ENCODE data around the gene GPC5.
"Not testable (repeated sequence)": the region's sequence is repeated elsewhere in the genome, so short reads cannot be mapped to it uniquely, and the experiment has no call there.

Gene GPC5

DNA sequence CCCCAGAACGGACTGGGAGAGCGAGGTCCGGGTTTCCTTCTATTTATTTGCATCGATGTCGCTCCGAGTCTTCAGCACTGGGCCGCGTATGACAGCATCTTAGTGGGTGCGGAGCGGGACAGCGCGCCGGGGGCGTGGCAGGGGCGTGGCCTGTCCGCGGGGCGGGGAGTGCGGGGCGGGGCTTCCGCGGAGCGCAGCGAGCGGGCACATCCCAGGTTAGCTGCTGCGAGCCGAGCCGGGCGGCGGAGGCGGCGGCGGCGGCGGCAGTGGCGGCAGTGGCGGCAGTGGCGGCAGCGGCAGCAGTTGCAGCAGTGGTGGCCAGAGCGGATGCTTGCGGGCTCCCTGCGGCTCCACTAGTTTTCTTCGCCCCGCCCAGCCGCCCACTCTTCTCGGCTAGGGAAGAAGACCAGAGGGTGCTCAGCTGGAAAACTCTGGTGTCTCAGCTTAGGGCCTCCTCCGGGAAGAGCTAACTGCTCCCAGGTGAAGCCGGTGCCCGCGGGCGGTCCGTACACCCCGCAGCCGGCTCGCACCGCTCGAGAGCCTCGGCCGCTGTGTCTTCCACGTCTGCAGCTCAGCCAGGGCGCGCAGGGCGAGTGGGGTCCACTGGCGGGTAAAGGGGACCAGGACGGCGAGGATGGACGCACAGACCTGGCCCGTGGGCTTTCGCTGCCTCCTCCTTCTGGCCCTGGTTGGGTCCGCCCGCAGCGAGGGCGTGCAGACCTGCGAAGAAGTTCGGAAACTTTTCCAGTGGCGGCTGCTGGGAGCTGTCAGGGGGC is at the start of gene GPC5:
TSS of gene GPC5 (plus strand) at position 209 of the 776 bp plus-strand sequence.
- DNase-seq = peak; percentile 81 to 87

DNA sequence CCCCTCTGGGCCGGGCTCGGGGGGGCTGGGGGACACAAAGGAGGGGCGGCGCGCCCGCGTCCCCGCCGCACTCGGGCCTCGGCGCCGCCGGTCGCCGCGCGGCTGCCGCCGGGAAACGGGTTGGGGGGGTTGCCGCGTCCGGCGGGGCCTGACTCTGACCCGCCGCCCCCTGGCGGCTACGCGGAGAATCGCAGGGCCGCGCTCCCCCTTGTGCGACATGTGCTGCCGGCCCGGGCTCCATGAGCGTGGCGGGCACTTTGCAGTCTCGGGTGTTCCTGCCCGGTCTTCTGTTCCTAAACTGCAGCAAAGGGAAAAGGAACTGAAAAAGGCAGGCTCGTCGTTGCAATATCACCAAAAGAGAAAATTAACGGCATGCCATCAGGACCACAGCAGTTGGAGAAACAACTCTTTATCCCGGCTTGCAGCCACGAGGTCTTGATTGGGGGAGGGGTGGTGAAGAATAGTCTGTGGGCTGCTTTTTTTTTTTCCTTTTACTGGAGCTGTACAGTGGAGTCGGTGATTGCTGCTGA is 49.5 kb upstream of the GPC5 start:
- DNase-seq = peak; percentile 93 to 97

DNA sequence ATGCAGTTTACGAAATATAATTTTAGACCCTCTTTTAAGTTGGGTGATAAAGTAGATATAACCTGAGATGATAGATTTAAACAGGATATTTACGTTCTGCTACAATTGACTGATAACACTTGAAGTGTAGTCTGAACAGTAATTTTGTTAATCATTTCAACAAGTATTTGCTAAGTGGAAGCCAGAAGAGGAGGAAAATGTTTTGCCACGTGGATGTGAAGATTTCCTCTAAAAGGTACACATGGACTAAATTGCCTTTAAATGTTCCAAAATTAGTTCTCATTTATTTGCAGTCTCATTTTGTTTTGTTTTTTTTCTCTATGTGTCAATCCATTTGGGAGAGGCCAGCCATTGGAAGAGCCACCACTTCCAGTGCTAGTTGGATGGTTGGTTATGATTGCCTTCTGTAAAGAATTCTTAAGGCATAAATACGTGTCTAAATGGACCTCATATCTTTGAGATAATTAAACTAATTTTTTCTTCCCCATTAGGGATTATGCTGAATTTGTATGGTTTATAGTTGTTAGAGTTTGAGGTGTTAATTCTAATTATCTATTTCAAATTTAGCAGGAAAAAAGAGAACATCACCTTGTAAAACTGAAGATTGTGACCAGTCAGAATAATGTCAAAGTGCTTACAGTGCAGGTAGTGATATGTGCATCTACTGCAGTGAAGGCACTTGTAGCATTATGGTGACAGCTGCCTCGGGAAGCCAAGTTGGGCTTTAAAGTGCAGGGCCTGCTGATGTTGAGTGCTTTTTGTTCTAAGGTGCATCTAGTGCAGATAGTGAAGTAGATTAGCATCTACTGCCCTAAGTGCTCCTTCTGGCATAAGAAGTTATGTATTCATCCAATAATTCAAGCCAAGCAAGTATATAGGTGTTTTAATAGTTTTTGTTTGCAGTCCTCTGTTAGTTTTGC is 48.2 kb upstream of the GPC5 start:
- no peak for DNase-seq

DNA sequence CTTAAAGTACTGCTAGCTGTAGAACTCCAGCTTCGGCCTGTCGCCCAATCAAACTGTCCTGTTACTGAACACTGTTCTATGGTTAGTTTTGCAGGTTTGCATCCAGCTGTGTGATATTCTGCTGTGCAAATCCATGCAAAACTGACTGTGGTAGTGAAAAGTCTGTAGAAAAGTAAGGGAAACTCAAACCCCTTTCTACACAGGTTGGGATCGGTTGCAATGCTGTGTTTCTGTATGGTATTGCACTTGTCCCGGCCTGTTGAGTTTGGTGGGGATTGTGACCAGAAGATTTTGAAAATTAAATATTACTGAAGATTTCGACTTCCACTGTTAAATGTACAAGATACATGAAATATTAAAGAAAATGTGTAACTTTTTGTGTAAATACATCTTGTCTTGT is 47.3 kb upstream of the GPC5 start:
- DNase-seq = no peak

DNA sequence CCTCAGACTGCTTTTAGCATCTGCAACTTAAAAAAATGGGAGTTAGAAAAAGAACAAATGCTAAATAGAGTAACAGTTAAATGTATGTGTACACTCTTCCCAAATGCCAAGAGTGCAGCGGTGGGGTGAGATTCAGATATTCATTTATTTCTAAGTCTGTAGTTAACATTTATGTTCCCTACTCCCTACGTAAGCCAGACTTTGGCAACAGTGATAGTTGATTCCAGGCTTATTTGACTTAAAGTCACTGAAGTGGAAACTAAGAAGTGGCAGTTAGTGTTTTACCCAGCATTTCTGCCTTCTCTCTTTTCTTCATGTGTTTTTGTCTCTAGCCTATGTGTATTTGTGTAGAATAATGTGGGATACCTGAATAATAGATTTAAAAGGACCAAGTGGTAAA is 46.4 kb upstream of the GPC5 start:
- DNase-seq = no peak

DNA sequence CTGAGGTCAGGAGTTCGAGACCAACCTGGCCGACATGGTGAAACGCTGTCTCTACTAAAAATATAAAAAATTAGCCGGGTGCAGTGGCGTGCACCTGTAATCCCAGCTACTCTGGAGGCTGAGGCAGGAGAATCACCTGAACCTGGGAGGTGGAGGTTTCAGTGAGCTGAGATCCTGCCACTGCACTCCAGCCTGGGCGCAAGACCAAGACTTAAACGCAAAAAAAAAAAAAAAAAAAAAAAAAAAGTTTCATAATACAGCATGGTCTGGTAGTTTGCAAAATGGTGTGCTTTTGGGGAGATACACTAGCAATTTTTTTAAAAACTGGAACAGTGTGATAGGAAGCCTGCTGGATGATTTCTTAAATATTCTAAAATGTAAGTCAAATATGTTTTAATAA is 45.5 kb upstream of the GPC5 start:
- DNase-seq = not testable (repeated sequence)

DNA sequence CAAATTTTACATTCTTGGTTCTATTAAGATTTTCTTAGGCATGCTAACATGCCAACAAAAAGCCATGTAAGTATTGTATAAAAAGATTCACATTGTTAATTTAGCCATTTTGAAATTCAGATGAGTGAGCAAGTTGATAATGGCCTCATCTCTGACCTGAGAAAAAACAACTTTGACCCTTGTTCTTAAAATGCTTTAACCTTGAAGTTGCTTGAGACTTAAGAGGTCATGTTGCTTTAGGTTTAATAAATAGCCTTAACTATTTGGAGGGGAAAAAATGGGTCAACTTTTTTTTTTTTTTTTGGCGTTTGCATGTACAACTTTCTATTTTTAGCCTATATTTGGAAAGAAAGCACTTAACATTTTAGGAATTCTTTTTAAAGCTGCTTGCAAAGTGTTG is 44.9 kb upstream of the GPC5 start:
- no peak for DNase-seq

DNA sequence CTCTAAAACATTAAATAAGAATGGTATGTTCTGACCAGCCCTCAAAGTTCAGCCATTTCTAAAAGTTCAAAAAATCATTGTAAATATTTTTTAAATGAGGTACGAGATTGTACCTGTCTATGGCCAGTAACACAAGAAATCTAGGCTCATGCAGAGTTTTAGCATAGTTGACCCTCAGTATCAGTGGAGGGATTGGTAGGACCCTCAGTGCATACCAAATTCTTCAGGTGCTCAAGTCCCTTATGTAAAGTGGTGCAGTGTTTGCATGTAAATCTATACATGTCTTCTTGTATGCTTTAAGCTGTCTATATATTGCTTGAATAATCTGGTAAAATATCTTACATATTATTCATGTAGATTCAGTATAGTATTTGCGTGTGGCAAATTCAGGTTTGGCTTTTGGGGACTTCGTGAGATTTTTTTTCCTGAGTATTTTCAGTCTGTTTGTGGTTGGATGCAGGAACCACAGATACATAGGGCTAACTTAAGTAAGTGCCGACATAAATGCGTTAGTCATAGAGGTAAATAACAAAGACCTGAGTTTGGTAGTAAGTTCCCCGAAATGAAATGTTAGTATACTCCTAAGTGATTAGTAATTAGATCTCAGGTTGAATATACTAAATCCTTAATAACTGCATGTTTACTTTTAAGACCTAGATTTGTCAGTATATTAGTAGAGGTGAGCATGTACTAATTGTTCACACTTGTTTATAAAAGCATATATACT is 43.2 kb upstream of the GPC5 start:
- DNase-seq = no peak

DNA sequence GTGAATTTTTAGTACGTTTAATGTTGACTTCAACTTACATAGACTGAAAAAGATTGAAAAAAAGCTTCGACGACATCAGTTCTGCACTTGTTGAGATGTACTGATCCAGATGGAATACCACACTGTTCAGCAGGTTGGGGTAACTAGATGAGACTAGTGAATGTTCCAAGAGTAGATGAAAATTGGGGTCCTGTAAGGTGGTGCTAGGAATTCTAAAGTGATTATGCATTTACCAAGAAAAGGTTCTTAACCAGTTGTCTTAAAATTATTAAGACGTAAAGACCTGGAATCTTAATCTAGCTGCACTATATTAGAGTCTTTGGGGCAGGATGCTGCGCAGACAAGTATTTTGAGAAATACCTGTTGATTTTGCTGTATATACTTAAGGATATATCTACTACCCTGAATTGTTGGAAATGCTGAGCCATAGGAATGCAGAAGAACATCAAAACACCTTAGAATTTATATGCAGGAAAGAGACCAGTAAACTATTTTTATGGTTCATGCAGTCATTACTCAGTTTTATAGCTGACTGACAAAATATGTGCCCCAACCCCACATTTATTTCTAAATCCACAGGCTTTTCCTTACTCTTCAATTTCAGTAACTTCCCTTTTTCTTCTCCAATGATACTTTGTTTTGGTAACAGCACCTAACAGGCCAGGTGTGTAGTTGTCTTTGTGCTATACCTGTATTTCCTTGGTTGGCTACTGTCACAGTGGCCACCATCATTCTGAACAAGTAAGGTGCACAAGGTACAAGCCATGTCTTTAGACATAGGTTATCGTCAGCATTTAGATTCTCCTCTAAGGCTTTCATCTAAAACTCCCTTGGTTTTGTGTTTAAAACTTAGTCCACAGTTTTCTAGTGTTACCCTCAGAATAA is 42.4 kb upstream of the GPC5 start:
- DNase-seq = no peak

DNA sequence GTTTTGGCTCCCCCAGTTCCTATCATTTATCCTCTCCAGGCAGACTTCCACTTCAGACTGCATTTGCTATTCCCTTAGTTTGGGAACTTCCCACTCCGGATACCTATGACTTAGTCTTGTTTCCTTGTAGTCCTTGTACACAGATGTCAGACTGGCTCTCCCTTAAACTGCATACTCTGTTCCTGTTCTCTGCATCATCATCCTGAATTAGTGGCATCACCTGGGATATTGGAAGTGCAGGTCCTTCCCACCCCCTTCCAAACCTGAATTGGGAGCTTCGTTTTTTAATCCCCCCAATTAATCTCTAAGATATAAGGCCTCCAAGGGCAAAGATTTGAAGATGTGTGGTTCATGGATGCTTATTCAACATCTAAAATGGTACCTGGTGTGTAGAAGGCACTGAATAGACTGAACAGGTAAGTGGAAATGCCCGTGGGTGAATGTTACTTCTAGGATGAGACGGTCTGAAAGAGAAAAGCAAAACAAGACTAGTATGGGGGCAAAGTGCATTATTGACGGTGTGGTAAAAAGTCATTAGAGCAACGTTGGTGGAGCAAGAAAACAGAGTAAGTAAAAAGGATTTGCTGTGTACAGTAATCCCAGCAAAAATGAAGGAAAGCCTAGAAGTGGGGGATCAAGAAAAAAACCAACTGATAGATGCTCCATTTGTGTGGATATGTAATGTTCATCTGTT is 41.4 kb upstream of the GPC5 start:
- no peak for DNase-seq

DNA sequence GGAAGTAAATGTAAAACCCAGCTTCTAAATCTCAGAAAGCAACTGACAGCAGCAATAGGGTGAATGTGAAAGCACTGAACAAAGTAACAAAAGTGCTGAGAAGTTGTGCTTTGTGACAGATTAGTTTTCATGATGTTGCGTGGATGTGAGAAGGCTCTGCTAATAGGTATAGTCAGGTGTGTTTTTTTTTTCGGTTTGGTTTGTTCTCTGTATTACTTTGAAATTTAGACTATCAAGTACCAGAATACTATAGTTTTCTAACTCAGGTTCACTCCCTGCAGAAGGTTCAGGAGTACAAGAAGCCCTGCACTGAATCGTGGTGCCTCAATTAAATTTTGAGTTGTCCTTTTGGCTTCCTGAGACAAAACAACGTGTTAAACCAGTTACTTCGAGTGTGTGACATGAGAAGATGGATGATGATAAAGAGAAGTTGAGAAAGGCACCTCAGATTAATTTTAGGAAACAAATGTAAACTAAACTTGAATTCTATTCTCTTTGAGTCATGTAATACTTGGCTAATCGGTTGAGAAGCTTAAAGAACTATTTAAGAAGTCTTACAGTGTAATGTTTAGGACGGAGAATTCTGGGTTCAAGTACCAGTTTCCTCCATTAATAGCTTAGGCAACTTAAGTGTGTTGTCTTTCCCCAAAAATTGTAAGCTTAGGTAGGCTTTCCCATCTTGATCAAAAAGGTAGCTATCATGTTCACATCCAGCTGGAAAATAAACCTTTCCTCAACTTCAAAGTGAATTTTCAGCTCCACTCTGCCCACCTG is 40.6 kb upstream of the GPC5 start:
- no peak for DNase-seq

DNA sequence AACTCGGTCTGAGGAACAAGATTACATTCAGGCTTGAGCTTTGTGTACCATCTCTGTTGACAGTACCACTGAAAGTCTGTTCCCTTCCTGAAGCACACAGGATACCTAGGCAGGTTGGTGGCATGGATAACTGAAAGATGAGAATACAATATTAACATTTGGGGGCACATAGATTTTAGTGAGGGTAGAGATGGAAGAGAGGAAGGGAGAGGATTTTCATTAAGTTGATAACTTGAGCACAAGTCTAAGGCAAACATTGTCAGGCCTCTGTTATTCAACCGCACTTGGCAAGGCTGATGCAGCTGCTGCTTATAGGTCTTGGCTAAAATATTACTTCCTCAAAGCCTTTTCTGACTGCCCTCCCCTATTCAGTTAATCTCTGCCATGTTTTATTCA is 40.0 kb upstream of the GPC5 start:
- no peak for DNase-seq

DNA sequence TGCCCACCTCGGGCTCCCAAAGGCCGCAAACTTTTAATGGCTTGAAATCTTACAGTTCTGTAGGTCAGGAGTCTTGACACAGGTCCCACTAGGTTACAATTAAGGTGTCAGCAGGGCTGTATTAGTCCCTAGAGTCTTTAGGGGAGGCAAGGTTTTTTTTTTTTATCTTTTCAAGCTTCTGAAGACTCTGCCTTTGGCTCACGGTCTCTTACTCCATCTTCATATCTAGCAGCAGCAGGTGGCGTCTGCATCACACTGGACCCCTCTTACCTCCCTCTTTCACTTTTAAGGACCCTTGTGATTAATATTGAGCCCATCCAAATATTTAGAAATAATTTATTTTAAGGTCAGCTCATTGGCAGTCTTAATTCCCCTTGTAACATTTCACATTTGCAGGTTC is 39.3 kb upstream of the GPC5 start:
- no peak for DNase-seq

DNA sequence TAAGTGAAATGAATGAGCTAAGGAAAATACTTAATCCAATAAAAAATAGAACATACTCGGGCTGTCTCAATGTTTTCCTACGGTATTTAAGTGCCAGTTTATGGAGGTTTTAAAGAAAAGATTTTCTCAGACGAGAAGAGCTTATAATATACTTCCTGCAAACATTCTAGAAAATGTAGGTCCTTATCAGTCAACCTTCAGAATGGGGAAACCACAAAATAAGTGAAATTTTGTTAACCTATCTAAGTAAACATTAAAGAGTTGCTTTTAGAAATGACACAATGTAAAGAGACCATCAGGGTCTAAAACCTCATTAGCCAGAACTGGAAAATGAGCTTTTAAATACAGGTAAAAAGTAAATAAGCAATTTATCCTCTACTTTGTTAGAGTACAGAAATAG is 38.8 kb upstream of the GPC5 start:
- DNase-seq = no peak

DNA sequence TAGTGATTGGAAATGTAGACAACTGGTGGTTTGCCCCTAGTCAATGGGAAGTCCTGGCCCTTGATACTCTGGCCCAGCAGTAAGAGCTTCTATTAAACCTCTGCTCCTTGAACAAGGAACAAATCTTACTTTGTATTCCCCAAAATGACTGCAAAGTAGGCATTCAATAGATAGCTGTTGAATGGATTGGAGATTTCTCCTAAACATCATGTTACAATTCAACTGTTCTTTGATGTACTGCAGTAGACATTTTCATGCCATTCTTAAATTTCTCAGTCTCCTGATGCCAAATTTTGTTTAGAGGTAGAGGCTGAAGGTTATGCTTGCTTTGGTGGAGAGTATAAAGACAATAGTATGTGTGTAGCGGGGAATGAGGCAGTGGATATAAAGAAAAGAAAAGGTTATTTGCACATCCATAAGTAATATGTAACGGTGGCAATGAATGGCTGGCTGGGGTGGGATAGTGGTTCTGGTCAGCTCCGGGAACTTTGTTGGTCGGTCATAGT is 38.1 kb upstream of the GPC5 start:
- no peak for DNase-seq

DNA sequence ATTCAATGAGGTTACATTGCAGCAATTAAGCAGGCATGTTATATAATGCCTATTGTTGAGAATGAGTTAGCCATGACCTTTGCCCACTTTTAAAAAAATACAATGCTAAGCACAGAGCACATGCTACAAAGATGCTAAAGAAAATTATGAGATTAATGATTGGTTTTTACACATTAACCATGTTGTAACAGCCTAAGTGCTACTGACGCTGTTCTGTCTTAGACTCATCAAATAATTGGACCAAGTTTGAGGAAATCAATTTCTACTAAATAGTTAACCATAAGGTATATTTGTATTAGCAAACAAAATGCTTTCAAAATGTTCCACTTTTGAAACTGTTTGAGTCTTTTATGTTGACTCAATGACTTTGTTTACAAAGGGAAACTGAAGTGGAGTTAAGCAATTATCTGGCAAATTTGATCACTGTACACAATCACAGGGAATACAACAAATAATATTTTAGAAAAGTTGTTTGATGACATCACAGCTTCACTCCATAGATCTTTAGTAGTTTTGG is 36.6 kb upstream of the GPC5 start:
- DNase-seq = no peak

DNA sequence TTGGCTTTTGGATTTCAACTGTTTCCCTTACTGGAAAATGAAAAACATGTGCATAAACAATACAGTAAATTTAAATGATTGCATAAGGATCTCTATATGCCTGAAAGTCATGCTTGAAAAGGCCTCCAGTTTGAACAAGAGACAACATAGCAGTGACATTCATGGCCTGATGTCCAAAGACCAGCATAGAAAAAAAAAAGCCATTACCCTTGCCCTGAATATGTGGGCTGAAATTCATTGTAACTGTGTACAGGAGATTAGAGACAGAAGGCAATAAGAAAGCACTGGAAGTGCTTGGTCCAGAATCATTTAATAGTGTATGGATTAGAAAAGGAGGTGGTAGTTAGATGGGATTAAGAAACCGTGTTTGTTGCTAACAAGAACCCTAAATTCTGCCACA is 35.5 kb upstream of the GPC5 start:
- no peak for DNase-seq

DNA sequence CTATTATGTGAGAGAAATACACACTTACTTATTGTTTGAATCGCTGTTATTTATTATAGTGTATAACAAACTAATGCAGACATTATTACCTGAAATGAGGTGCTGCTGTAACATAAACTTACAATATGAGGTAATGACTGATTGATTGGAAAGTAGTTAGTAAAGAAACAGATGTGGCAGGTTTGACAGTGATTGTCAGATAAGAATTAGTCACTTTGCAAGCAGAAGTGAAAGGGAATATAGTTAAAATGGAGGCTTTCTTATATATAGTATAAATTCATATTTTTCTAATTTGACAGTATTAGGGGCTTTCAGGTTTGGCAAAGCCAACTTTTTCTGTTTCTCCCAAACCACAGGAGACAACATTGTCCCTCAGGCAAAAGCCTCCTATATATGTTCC is 30.3 kb upstream of the GPC5 start:
- DNase-seq = no peak

DNA sequence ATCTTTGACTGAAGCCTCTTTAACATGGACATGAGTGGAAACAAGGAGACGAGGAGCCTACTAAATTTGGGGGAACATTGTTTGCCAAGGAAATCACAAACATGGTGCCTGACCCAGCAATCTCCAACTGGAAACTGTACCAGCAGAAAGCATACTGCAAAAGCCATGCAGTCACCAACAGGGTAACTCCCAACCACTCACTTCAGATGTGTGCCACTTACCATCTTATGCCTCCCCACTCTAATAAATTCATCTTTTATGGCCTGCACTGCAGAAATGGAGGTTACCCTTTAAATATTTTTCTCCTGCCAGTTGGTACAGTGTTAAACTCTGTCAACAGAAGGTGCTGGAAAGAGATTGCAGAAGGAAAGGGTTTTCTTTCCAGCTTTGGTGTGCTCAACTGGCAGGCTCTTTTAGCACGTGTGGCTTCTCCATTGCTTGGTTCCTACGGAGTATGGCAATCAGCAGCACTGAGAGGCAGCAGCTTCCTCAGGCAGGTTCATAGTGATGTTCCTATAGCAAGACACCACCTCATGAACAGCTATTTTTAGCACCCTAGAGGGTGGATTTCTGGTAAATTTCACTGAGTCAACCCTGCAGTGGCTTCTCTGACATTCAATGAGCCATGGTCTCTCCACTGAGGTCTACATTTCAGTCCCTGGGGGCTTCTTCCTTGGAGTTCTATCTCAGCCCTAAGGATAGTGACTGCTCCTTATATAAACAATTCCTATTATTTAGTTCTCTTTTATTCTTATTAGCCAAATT is 29.6 kb upstream of the GPC5 start:
- no peak for DNase-seq

DNA sequence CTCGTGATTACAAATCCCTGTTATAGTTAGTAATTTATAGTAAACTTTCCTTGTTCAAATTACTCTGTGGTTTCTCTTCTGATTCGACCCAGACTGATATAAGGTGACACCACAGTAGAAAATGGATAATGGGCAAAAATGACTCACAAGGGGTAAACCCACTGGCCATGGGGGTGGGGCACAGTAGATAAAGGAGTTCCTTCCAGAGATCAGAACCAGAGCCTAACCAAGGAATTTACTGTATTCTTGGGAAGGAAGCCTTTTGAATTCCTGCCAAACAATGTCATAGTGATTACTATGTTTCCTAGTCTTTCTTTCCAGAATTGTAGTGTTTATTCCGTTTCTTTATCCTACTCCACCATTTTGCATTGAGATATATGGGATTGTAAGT is 29.0 kb upstream of the GPC5 start:
- DNase-seq = no peak
